K562 (cell line): ENCODE measurements around the gene HHEX. TPM values are rescaled to one million over a fixed set of nuclear protein-coding genes. Genes with fewer than 3 reads are reported as not detected.
A peak's percentile ranks its signal among the peaks of the same experiment; 100 is the strongest.

ENCODE experiments used
- EP300 ChIP-seq: IDR thresholded peaks from 2 replicates; pipeline ENCODE4 v1.6.1; 2012; ENCODE audit warnings: low read length, improper control_type of control experiment
- HDAC2 ChIP-seq: fragments of 450-650 bp; IDR thresholded peaks from 2 replicates; pipeline ENCODE4 v1.6.1; 2016; ENCODE audit warnings: mild to moderate bottlenecking
- ILK ChIP-seq: fragments of 450-650 bp; IDR thresholded peaks from 2 replicates; pipeline ENCODE4 v1.6.1; 2016; ENCODE audit warnings: missing genetic modification characterization, low read depth, mild to moderate bottlenecking, missing compliant biosample characterization, moderate library complexity, borderline replicate concordance
- MGA ChIP-seq: fragments of 450-650 bp; IDR thresholded peaks from 2 replicates; pipeline ENCODE4 v1.6.1; 2016; ENCODE audit warnings: mild to moderate bottlenecking, moderate library complexity
- NCOA1 ChIP-seq: fragments of 450-650 bp; IDR thresholded peaks from 2 replicates; pipeline ENCODE4 v1.6.1; 2016; ENCODE audit warnings: low read depth
- NCOA4 ChIP-seq: fragments of 450-650 bp; IDR thresholded peaks from 2 replicates; pipeline ENCODE4 v1.6.1; 2018; ENCODE audit warnings: mild to moderate bottlenecking; ENCODE audit not compliant: partially characterized antibody
- NFE2 ChIP-seq: IDR thresholded peaks from 2 replicates; pipeline ENCODE4 v1.6.1; 2014; ENCODE audit warnings: antibody characterized with exemption, low read depth
- PHB2 ChIP-seq: fragments of 450-650 bp; IDR thresholded peaks from 2 replicates; pipeline ENCODE4 v1.6.1; 2017; ENCODE audit warnings: low read depth
- TAL1 ChIP-seq: fragments of 450-650 bp; IDR thresholded peaks from 2 replicates; pipeline ENCODE4 v1.6.1; 2016; ENCODE audit warnings: mild to moderate bottlenecking
- TCF3 ChIP-seq: sonication (generic); formaldehyde crosslinking; IDR thresholded peaks from 2 replicates; pipeline ENCODE4 v1.4.0; 2020; ENCODE audit warnings: mild to moderate bottlenecking, missing genetic modification reagents
- TFAP4 ChIP-seq: sonication (generic); formaldehyde crosslinking; IDR thresholded peaks from 2 replicates; pipeline ENCODE4 v1.8.0; 2022; ENCODE audit warnings: missing genetic modification reagents, mild to moderate bottlenecking, moderate library complexity, borderline replicate concordance
- ZFX ChIP-seq: sonication (generic); formaldehyde crosslinking; IDR thresholded peaks from 2 replicates; pipeline ENCODE4 v1.8.0; 2022; ENCODE audit warnings: mild to moderate bottlenecking, missing genetic modification reagents, moderate library complexity
- ZNF184 ChIP-seq: sonication (generic); formaldehyde crosslinking; IDR thresholded peaks from 2 replicates; pipeline ENCODE4 v1.5.0; 2020; ENCODE audit warnings: missing genetic modification reagents
- ZNF57 ChIP-seq: fragments of 450-650 bp; formaldehyde crosslinking; IDR thresholded peaks from 2 replicates; pipeline ENCODE4 v1.4.0; 2020; ENCODE audit warnings: mild to moderate bottlenecking, moderate library complexity
- ZNF589 ChIP-seq: fragments of 200-800 bp; sonication (Bioruptor generic); IDR thresholded peaks from 2 replicates; pipeline ENCODE4 v1.6.1; 2016; ENCODE audit warnings: low read depth, missing genetic modification characterization, missing compliant biosample characterization
- ZNF699 ChIP-seq: fragments of 250-450 bp; sonication (Bioruptor Pico); IDR thresholded peaks from 2 replicates; pipeline ENCODE4 v1.8.0; 2021; ENCODE audit warnings: mild to moderate bottlenecking, moderate library complexity; ENCODE audit not compliant: insufficient replicate concordance
- polyA plus RNA-seq, 8 experiments: library from polyadenylated mRNA; depleted of rRNA in 4 of 8; stranded (reverse) in 5 of 8; unstranded in 3 of 8; fragments of >200 nt; fragmentation: Nextera tagmentation in 2 of 8; fragmentation: Illumina TruSeq in 1 of 8; extraction: Ambion mirVana in 2 of 8; extraction: Trizol in 1 of 8; gene quantifications; 2 replicates each; pipeline versions ENCODE4 v1.2.1 to v1.2.3, GENCODE V29; 2011 to 2014; ENCODE audit warnings: inconsistent platforms in 1 of 8, missing spikeins in 1 of 8
- total RNA-seq, 7 experiments: library from RNA; depleted of rRNA in 6 of 7; stranded (reverse); fragments of >200 nt in 6 of 7; fragmentation: Illumina TruSeq in 2 of 7; extraction: Trizol in 2 of 7; gene quantifications; 2 replicates each; pipeline versions ENCODE4 v1.2.1 to v1.2.3, GENCODE V29; 2011 to 2021; ENCODE audit warnings: low replicate concordance in 1 of 7

HHEX gene
- total and polyA plus RNA-seq, 9 of the 15 experiments (the other 6 are each of a cell fraction or from before 2014, with no cell fraction given) = 37.2 to 133 (median 80.2) TPM

- TF ChIP-seq MGA = peak; percentile 76
- TF ChIP-seq ZFX (CRISPR knock-in tag) = no peak; the same call in 1 of the 2 replicates
- TF ChIP-seq EP300 = peak; percentile 87; the same call in 1 of the 2 replicates
- no peak for TF ChIP-seq ZNF699 (CRISPR knock-in tag)
- TF ChIP-seq PHB2 = no peak
- no peak for TF ChIP-seq ZNF184 (CRISPR knock-in tag)
- TF ChIP-seq TFAP4 = peak; percentile 82; the same call in 1 of the 2 replicates
- no peak for TF ChIP-seq NCOA4
- peak; percentile 70 for TF ChIP-seq TAL1
- TF ChIP-seq TCF3 (CRISPR knock-in tag) = peak; percentile 83
- TF ChIP-seq NFE2 = peak; percentile 41; the same call in 1 of the 2 replicates
- TF ChIP-seq ILK = no peak
- TF ChIP-seq HDAC2 = peak; percentile 22; the same call in 1 of the 2 replicates
- TF ChIP-seq NCOA1 = no peak; the same call in 1 of the 2 replicates
- TF ChIP-seq ZNF589 (CRISPR knock-in tag) = no peak; the same call in 1 of the 2 replicates
- no peak for TF ChIP-seq ZNF57 (CRISPR knock-in tag)
These were observed 608 bp downstream of the HHEX start (continued) for GRCh38 chr10:92690211-92690914.
